ENCODE measurements around the gene INPP5A.

Gene INPP5A

DNA sequence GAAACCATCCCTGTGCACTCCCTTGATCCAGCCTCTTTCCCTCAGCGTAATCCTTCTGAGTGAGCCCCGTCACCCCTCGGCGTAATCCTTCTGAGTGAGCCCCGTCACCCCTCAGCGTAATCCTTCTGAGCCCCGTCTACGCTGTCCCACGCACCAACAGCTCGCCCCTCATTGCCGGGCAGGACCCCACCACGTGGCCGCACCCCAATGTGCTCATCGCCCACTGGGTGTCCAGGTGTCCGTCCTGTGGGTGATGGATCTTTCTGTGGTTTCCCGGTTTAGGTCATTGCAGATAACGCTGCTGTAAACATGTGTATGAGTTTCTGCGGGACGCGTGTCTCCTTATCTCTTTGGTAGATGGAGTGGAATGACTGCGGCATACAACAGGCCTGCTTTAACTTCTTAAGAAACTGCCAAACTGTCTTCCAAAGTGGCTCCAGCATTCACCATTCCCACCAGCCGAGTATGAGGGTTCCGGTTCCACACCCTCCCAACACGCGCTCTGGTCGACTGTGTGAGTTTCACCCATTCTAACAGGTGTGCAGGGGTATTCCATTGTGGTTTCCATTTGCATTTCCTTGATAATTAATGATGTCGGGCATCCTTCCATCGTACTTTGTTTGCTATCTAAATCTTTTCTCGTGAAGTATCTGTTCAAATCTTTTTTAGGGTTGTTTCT is 290.4 kb downstream of the INPP5A start:
- no peak overlapping the region for H3K4me3 ChIP-seq (ENCODE audit: low read length in 2 of 2)
- peaks cover 4 to 11% of the 10 kb centered on the region in 2 donors for H3K9me3 ChIP-seq (replicated peaks in 1 of 2; ENCODE audit: control insufficient read depth in 2 of 2, insufficient read depth in 1 of 2, low read depth in 1 of 2, low read length in 2 of 2)
- no peak for DNase-seq (ENCODE audit: low spot score)
- no peak overlapping the region for H2AK5ac ChIP-seq (ENCODE audit: low read depth, low read length)
- H3K4me2 ChIP-seq (ENCODE audit: insufficient read depth, low read length, poor library complexity, severe bottlenecking), result no peak overlapping the region
- no peak overlapping the region for H2BK120ac ChIP-seq (ENCODE audit: low read depth, low read length)
- H3K23ac ChIP-seq (ENCODE audit: low read depth, low read length, poor library complexity), result peak overlapping the region; percentile 5
- no peak overlapping the region for H3K27ac ChIP-seq (replicated peaks; ENCODE audit: low read length)
- no peaks in the 10 kb centered on the region for H3K36me3 ChIP-seq (replicated peaks in 1 of 2; ENCODE audit: control insufficient read depth in 2 of 2, insufficient read depth in 2 of 2, low read length in 2 of 2)
- no peak overlapping the region for H3K18ac ChIP-seq (ENCODE audit: low read length)
- peaks cover 0 to 16% (median 0%) of the 10 kb centered on the region in 3 experiments for H3K27me3 ChIP-seq (ENCODE audit: control insufficient read depth in 3 of 3, insufficient read depth in 3 of 3, low read depth in 1 of 3, low read length in 3 of 3)
- no peak overlapping the region for H2BK5ac ChIP-seq (ENCODE audit: low read length)
- H2BK15ac ChIP-seq (ENCODE audit: low read length), result no peak overlapping the region
- H2AFZ ChIP-seq (ENCODE audit: low read length), result no peak overlapping the region
- no peaks in the 10 kb centered on the region for H3K4me1 ChIP-seq (ENCODE audit: control insufficient read depth in 2 of 2, insufficient read depth in 1 of 2, low read depth in 1 of 2, low read length in 2 of 2)
- WGBS, 2 donors (ENCODE audit: extremely low coverage in 2 of 2, insufficient read length in 2 of 2, insufficient replicate concordance in 1 of 2), result no CpG with 5 or more reads among the region's 29 CpGs
- no peak overlapping the region for H2BK12ac ChIP-seq (ENCODE audit: low read length)
- no peak overlapping the region for H3K9ac ChIP-seq (ENCODE audit: low read depth, low read length, poor library complexity)
- no peak overlapping the region for H4K91ac ChIP-seq (ENCODE audit: low read depth, low read length, poor library complexity)
- no peak overlapping the region for H3K4ac ChIP-seq (ENCODE audit: low read length)
- H3K79me1 ChIP-seq (ENCODE audit: low read depth, low read length), result no peaks in the 10 kb centered on the region
- H3K14ac ChIP-seq (ENCODE audit: low read length), result no peak overlapping the region
- no peak overlapping the region for H4K8ac ChIP-seq (ENCODE audit: low read depth, low read length)

DNA sequence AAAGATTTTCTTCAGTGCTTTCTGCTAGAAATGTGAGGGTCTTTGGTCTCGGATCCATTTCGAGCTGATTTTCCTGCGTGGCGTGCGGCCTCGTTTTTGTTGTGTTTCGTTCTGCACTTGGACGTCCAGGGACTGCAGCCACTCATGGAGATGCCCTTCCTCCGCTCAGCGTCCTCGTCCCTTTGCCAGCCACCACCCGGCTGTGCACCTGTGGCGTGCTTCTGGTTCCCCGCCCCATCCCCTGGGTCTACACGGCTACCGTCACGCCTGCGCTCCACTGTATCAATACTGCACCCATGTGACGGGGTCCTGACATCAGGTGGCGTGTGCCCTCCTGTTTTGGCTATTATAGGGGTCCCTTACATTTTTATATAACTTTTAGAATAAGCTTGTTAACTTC is 291.1 kb downstream of the INPP5A start:
- Histone ChIP-seq H2BK5ac (ENCODE audit: low read length) (no peak overlapping the region), H2BK120ac (ENCODE audit: low read depth, low read length) (no peak overlapping the region), H3K79me1 (ENCODE audit: low read depth, low read length) (no peaks in the 10 kb centered on the region), H2AK5ac (ENCODE audit: low read depth, low read length) (no peak overlapping the region), H2BK15ac (ENCODE audit: low read length) (no peak overlapping the region), H3K27me3 (ENCODE audit: control insufficient read depth in 3 of 3, insufficient read depth in 3 of 3, low read depth in 1 of 3, low read length in 3 of 3) (peaks cover 0 to 19% (median 0%) of the 10 kb centered on the region in 3 experiments), H3K4me2 (ENCODE audit: insufficient read depth, low read length, poor library complexity, severe bottlenecking) (no peak overlapping the region), H4K91ac (ENCODE audit: low read depth, low read length, poor library complexity) (no peak overlapping the region), H3K14ac (ENCODE audit: low read length) (no peak overlapping the region), H3K23ac (ENCODE audit: low read depth, low read length, poor library complexity) (no peak overlapping the region), H3K9ac (ENCODE audit: low read depth, low read length, poor library complexity) (no peak overlapping the region), H3K27ac (replicated peaks; ENCODE audit: low read length) (no peak overlapping the region), H3K36me3 (replicated peaks in 1 of 2; ENCODE audit: control insufficient read depth in 2 of 2, insufficient read depth in 2 of 2, low read length in 2 of 2) (no peaks in the 10 kb centered on the region), H2BK12ac (ENCODE audit: low read length) (no peak overlapping the region), H3K4me3 (ENCODE audit: low read length in 2 of 2) (no peak overlapping the region), H3K4ac (ENCODE audit: low read length) (no peak overlapping the region), H3K4me1 (ENCODE audit: control insufficient read depth in 2 of 2, insufficient read depth in 1 of 2, low read depth in 1 of 2, low read length in 2 of 2) (no peaks in the 10 kb centered on the region), H3K18ac (ENCODE audit: low read length) (no peak overlapping the region), H4K8ac (ENCODE audit: low read depth, low read length) (no peak overlapping the region), H3K9me3 (replicated peaks in 1 of 2; ENCODE audit: control insufficient read depth in 2 of 2, insufficient read depth in 1 of 2, low read depth in 1 of 2, low read length in 2 of 2) (peaks cover 4 to 11% of the 10 kb centered on the region in 2 donors), H2AFZ (ENCODE audit: low read length) (no peak overlapping the region)
- WGBS, 2 donors (ENCODE audit: extremely low coverage in 2 of 2, insufficient read length in 2 of 2, insufficient replicate concordance in 1 of 2), result no CpG with 5 or more reads among the region's 20 CpGs
- DNase-seq (ENCODE audit: low spot score), result no peak

DNA sequence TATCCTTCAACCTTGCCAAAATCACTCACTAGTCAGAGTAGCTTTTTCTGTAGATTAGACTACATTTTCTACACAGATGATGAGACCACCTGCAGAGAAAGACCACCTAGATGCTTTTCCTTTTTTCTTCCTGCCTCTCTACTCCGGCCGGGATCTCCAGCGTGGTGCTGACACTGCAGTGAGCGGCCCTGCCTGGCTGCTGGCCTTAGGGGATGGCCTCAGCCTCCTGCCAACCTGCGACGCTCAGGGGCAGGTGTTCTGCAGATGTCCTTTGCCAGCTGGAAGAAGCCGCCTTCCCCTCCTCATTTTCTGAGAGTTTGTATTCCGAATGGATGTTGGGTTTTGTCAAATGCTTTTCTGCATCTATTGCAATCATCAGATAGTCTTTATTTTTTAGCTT is 291.8 kb downstream of the INPP5A start:
- no peak for DNase-seq (ENCODE audit: low spot score)
- H3K14ac ChIP-seq (ENCODE audit: low read length), result no peak overlapping the region

DNA sequence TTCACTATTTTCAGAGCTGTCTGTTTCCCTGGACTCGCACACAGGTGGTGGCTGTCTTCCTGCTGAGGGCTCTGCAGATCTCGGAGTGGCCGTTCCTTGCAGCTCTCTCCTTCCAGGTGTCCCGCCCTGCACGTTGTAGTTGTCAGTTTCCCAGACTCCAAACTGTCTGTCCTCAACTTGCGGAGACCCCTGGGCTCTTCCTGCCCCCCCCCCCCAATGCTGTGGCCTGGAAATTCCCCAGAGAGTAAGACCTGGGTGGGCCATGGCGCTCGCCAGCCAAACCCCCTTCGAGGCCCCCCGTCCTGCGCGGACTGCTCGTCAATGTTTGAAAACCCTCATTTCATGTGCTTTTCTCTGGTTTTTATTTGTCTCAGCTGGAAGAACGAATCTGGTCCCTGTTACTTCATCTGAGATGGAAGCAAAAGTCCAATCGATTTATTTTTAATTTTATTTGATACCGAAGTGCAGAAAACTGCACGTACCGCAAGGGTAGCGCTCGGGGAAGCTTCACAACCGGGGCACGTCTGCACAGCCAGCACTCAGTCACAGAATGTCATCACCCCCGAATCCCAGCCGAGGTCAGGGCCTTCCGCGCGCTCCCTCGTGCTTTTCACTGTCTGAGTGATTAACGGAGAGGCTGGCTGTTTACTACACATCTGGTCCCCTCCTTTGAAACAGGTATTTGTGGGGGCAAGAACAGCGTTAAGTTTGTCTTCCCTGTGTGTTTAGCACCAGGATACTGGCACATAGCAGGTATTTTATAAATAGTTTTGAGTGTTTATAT is 294.8 kb downstream of the INPP5A start:
- Histone ChIP-seq H3K27ac (replicated peaks; ENCODE audit: low read length) (no peak overlapping the region), H3K4ac (ENCODE audit: low read length) (no peak overlapping the region)

More for the DNA sequence above, 291.8 kb downstream of the INPP5A start:
- no CpG with 5 or more reads among the region's 8 CpGs for WGBS, 2 donors (ENCODE audit: extremely low coverage in 2 of 2, insufficient read length in 2 of 2, insufficient replicate concordance in 1 of 2)
- Histone ChIP-seq H3K4me3 (ENCODE audit: low read length in 2 of 2) (peak overlapping the region in 1 of 2 donors; percentile 48), H2BK5ac (ENCODE audit: low read length) (no peak overlapping the region), H2AFZ (ENCODE audit: low read length) (no peak overlapping the region), H3K18ac (ENCODE audit: low read length) (no peak overlapping the region), H2AK5ac (ENCODE audit: low read depth, low read length) (no peak overlapping the region), H3K4ac (ENCODE audit: low read length) (no peak overlapping the region), H4K8ac (ENCODE audit: low read depth, low read length) (no peak overlapping the region), H3K36me3 (replicated peaks in 1 of 2; ENCODE audit: control insufficient read depth in 2 of 2, insufficient read depth in 2 of 2, low read length in 2 of 2) (no peaks in the 10 kb centered on the region), H3K79me1 (ENCODE audit: low read depth, low read length) (no peaks in the 10 kb centered on the region), H2BK12ac (ENCODE audit: low read length) (no peak overlapping the region), H3K9me3 (replicated peaks in 1 of 2; ENCODE audit: control insufficient read depth in 2 of 2, insufficient read depth in 1 of 2, low read depth in 1 of 2, low read length in 2 of 2) (peaks cover 4 to 11% of the 10 kb centered on the region in 2 donors), H3K9ac (ENCODE audit: low read depth, low read length, poor library complexity) (no peak overlapping the region), H3K4me1 (ENCODE audit: control insufficient read depth in 2 of 2, insufficient read depth in 1 of 2, low read depth in 1 of 2, low read length in 2 of 2) (no peaks in the 10 kb centered on the region), H2BK120ac (ENCODE audit: low read depth, low read length) (no peak overlapping the region), H3K23ac (ENCODE audit: low read depth, low read length, poor library complexity) (no peak overlapping the region), H2BK15ac (ENCODE audit: low read length) (no peak overlapping the region), H3K4me2 (ENCODE audit: insufficient read depth, low read length, poor library complexity, severe bottlenecking) (no peak overlapping the region), H3K27me3 (ENCODE audit: control insufficient read depth in 3 of 3, insufficient read depth in 3 of 3, low read depth in 1 of 3, low read length in 3 of 3) (peaks cover 0 to 21% (median 0%) of the 10 kb centered on the region in 3 experiments), H3K27ac (replicated peaks; ENCODE audit: low read length) (no peak overlapping the region), H4K91ac (ENCODE audit: low read depth, low read length, poor library complexity) (no peak overlapping the region)

More for the DNA sequence above, 294.8 kb downstream of the INPP5A start:
- WGBS, 2 donors (ENCODE audit: extremely low coverage in 2 of 2, insufficient read length in 2 of 2, insufficient replicate concordance in 1 of 2), result no CpG with 5 or more reads among the region's 30 CpGs
- Histone ChIP-seq H3K4me2 (ENCODE audit: insufficient read depth, low read length, poor library complexity, severe bottlenecking) (no peak overlapping the region), H3K4me3 (ENCODE audit: low read length in 2 of 2) (no peak overlapping the region), H3K9me3 (replicated peaks in 1 of 2; ENCODE audit: control insufficient read depth in 2 of 2, insufficient read depth in 1 of 2, low read depth in 1 of 2, low read length in 2 of 2) (peaks cover 0 to 4% of the 10 kb centered on the region in 2 donors), H3K18ac (ENCODE audit: low read length) (peak overlapping the region; percentile 38), H3K27me3 (ENCODE audit: control insufficient read depth in 3 of 3, insufficient read depth in 3 of 3, low read depth in 1 of 3, low read length in 3 of 3) (peaks cover 0 to 21% (median 0%) of the 10 kb centered on the region in 3 experiments), H3K23ac (ENCODE audit: low read depth, low read length, poor library complexity) (no peak overlapping the region), H4K8ac (ENCODE audit: low read depth, low read length) (no peak overlapping the region), H2BK12ac (ENCODE audit: low read length) (no peak overlapping the region), H2BK5ac (ENCODE audit: low read length) (no peak overlapping the region), H3K14ac (ENCODE audit: low read length) (no peak overlapping the region), H2AFZ (ENCODE audit: low read length) (no peak overlapping the region), H3K79me1 (ENCODE audit: low read depth, low read length) (peaks cover 2% of the 10 kb centered on the region), H4K91ac (ENCODE audit: low read depth, low read length, poor library complexity) (no peak overlapping the region), H2AK5ac (ENCODE audit: low read depth, low read length) (peak overlapping the region; percentile 13), H3K9ac (ENCODE audit: low read depth, low read length, poor library complexity) (no peak overlapping the region), H3K36me3 (replicated peaks in 1 of 2; ENCODE audit: control insufficient read depth in 2 of 2, insufficient read depth in 2 of 2, low read length in 2 of 2) (no peaks in the 10 kb centered on the region), H3K4me1 (ENCODE audit: control insufficient read depth in 2 of 2, insufficient read depth in 1 of 2, low read depth in 1 of 2, low read length in 2 of 2) (peaks cover 0 to 3% of the 10 kb centered on the region in 2 donors), H2BK15ac (ENCODE audit: low read length) (no peak overlapping the region), H2BK120ac (ENCODE audit: low read depth, low read length) (no peak overlapping the region)
- no peak for DNase-seq (ENCODE audit: low spot score)

Data from neuronal stem cell (in vitro differentiated cells).